Central memory CD8-positive, alpha-beta T cell (primary cell): Measurements from ENCODE around the gene TNRC6C.
A peak's percentile ranks its signal among the peaks of the same experiment; 100 is the strongest.
"Not testable (repeated sequence)": the region's sequence is repeated elsewhere in the genome, so short reads cannot be mapped to it uniquely, and the experiment has no call there.

Experiments
- ATAC-seq: fragments of 150-1000 bp; cut with Tn5 transposase; replicated peaks from 2 replicates; pipeline ENCODE4 v1.10.0; 2022; ENCODE audit warnings: mild to moderate bottlenecking, moderate FRiP score, moderate number of reproducible peaks; ENCODE audit not compliant: poor library complexity, severe bottlenecking; ENCODE audit errors: extremely low read depth
- DNase-seq, 2 donors: peaks; one replicate each; pipeline ENCODE4 v3.0.0; 2021; ENCODE audit warnings: low spot score in 2 of 2
- H3K27ac Mint-ChIP-seq: one replicate; pipeline ENCODE4 v1.8.0; 2022; ENCODE audit warnings: low read depth, mild to moderate bottlenecking, moderate library complexity, mixed read lengths
- H3K27me3 Mint-ChIP-seq: one replicate; pipeline ENCODE4 v1.8.0; 2022; ENCODE audit warnings: mixed read lengths
- H3K36me3 Mint-ChIP-seq: one replicate; pipeline ENCODE4 v1.8.0; 2022; ENCODE audit warnings: mild to moderate bottlenecking, moderate library complexity, mixed read lengths; ENCODE audit not compliant: insufficient read depth
- H3K4me1 Mint-ChIP-seq: one replicate; pipeline ENCODE4 v1.8.0; 2022; ENCODE audit warnings: mixed read lengths
- H3K4me3 Mint-ChIP-seq: one replicate; pipeline ENCODE4 v1.8.0; 2022; ENCODE audit warnings: mild to moderate bottlenecking, moderate library complexity, mixed read lengths
- H3K9me3 Mint-ChIP-seq: one replicate; pipeline ENCODE4 v1.8.0; 2022; ENCODE audit warnings: mixed read lengths

The TNRC6C gene

GRCh38 chr17:78069695-78070094 is 111.2 kb downstream of the TNRC6C start:
- Mint-ChIP-seq H3K27ac (no peak overlapping the region), H3K4me1 (no peaks in the 10 kb centered on the region), H3K27me3 (no peaks in the 10 kb centered on the region), H3K9me3 (no peaks in the 10 kb centered on the region), H3K36me3 (peaks cover 76% of the 10 kb centered on the region), H3K4me3 (no peak overlapping the region)
- DNase-seq (no peak), ATAC-seq (no peak)

GRCh38 chr17:78072961-78073360 is 114.5 kb downstream of the TNRC6C start:
- DNase-seq, result no peak
- Mint-ChIP-seq H3K36me3 (peaks cover 81% of the 10 kb centered on the region), H3K27me3 (no peaks in the 10 kb centered on the region), H3K4me1 (no peaks in the 10 kb centered on the region), H3K4me3 (no peak overlapping the region), H3K9me3 (no peaks in the 10 kb centered on the region), H3K27ac (no peak overlapping the region)
- no peak for ATAC-seq

GRCh38 chr17:78075011-78075410 is 116.5 kb downstream of the TNRC6C start:
- no peak overlapping the region for H3K27ac Mint-ChIP-seq
- H3K9me3 Mint-ChIP-seq, result no peaks in the 10 kb centered on the region
- H3K36me3 Mint-ChIP-seq, result peaks cover 79% of the 10 kb centered on the region
- H3K4me1 Mint-ChIP-seq, result no peaks in the 10 kb centered on the region
- no peaks in the 10 kb centered on the region for H3K27me3 Mint-ChIP-seq
- H3K4me3 Mint-ChIP-seq, result no peak overlapping the region
- DNase-seq, result no peak
- no peak for ATAC-seq

DNA sequence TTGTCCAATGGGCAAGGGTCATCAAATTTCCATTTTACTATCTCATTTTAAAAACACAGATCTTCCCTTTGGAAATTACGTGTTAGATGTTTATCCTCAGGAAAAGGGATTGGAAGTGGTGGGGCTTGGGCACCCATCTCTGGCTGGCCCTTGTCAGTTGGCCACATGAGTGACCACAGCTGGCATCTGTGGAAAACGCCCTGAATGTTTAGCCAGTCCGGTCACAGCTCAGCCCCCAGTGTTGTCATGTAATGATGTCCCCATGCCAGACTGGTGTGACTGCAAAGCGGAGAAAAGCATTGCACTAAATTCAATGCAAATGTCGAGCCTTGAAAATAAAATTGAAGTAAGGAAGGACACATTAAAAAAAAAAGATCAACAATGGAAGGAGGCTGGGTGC is 117.0 kb downstream of the TNRC6C start:
- no peak for ATAC-seq
- Mint-ChIP-seq H3K4me3 (no peak overlapping the region), H3K4me1 (no peaks in the 10 kb centered on the region), H3K9me3 (no peaks in the 10 kb centered on the region), H3K27me3 (no peaks in the 10 kb centered on the region), H3K27ac (no peak overlapping the region), H3K36me3 (peaks cover 78% of the 10 kb centered on the region)
- DNase-seq, result no peak

- no peaks in the 10 kb centered on the region for H3K27me3 Mint-ChIP-seq
- no peak for ATAC-seq
- no peaks in the 10 kb centered on the region for H3K4me1 Mint-ChIP-seq
- H3K36me3 Mint-ChIP-seq, result peaks cover 59% of the 10 kb centered on the region
- no peaks in the 10 kb centered on the region for H3K9me3 Mint-ChIP-seq
- DNase-seq, result no peak
- no peak overlapping the region for H3K27ac Mint-ChIP-seq
- no peak overlapping the region for H3K4me3 Mint-ChIP-seq
These were observed 120.8 kb downstream of the TNRC6C start for GRCh38 chr17:78079253-78079652.

- Mint-ChIP-seq H3K9me3 (no peaks in the 10 kb centered on the region), H3K4me1 (no peaks in the 10 kb centered on the region), H3K36me3 (peaks cover 54% of the 10 kb centered on the region), H3K27ac (no peak overlapping the region), H3K4me3 (no peak overlapping the region), H3K27me3 (no peaks in the 10 kb centered on the region)
- DNase-seq (no peak), ATAC-seq (no peak)
These were observed 123.0 kb downstream of the TNRC6C start for GRCh38 chr17:78081551-78081950.

GRCh38 chr17:78082355-78082872 is 123.9 kb downstream of the TNRC6C start:
- ATAC-seq, H3K27ac Mint-ChIP-seq, DNase-seq, H3K27me3 Mint-ChIP-seq, H3K4me1 Mint-ChIP-seq, H3K4me3 Mint-ChIP-seq, H3K9me3 Mint-ChIP-seq: not testable (repeated sequence)
- H3K36me3 Mint-ChIP-seq, result peaks cover 52% of the 10 kb centered on the region

DNA sequence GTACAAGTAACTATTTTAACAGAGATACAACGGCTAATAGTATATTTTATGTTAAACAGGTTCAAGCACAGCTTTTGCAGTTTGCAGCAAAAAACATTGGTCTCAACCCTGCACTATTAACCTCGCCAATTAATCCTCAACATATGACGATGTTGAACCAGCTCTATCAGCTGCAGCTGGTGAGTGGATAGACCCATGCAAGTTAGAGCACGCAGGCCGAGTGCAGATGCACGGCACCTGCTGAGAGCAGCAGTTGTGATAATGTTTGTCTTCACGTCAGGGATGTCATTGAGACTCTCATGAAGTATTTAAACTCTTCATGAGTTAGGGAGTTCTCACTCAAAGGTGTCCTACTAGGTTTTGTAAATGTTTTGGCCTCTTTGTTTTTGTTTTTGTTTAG is 124.5 kb downstream of the TNRC6C start:
- Mint-ChIP-seq H3K9me3 (no peaks in the 10 kb centered on the region), H3K4me1 (no peaks in the 10 kb centered on the region), H3K27me3 (no peaks in the 10 kb centered on the region), H3K4me3 (no peak overlapping the region), H3K27ac (no peak overlapping the region), H3K36me3 (peaks cover 52% of the 10 kb centered on the region)
- ATAC-seq, result no peak
- DNase-seq, result no peak

- no peak for DNase-seq
- H3K27me3 Mint-ChIP-seq, result no peaks in the 10 kb centered on the region
- peak overlapping the region; percentile 22 for H3K27ac Mint-ChIP-seq
- H3K9me3 Mint-ChIP-seq, result no peaks in the 10 kb centered on the region
- peaks cover 66% of the 10 kb centered on the region for H3K36me3 Mint-ChIP-seq
- ATAC-seq, result no peak
- no peak overlapping the region for H3K4me3 Mint-ChIP-seq
- no peaks in the 10 kb centered on the region for H3K4me1 Mint-ChIP-seq
These were observed 128.2 kb downstream of the TNRC6C start for GRCh38 chr17:78086740-78087139.

GRCh38 chr17:78088529-78088928 is 130.0 kb downstream of the TNRC6C start:
- ATAC-seq (no peak), DNase-seq (no peak)
- no peak overlapping the region for H3K27ac Mint-ChIP-seq
- no peaks in the 10 kb centered on the region for H3K27me3 Mint-ChIP-seq
- H3K9me3 Mint-ChIP-seq, result no peaks in the 10 kb centered on the region
- H3K4me1 Mint-ChIP-seq, result no peaks in the 10 kb centered on the region
- H3K4me3 Mint-ChIP-seq, result no peak overlapping the region
- peaks cover 71% of the 10 kb centered on the region for H3K36me3 Mint-ChIP-seq

GRCh38 chr17:78089576-78090281 is 131.2 kb downstream of the TNRC6C start:
- Mint-ChIP-seq H3K4me1 (no peaks in the 10 kb centered on the region), H3K27me3 (no peaks in the 10 kb centered on the region), H3K4me3 (no peak overlapping the region), H3K36me3 (peaks cover 78% of the 10 kb centered on the region), H3K27ac (no peak overlapping the region), H3K9me3 (no peaks in the 10 kb centered on the region)
- no peak for DNase-seq
- no peak for ATAC-seq

- Mint-ChIP-seq H3K36me3 (peaks cover 75% of the 10 kb centered on the region), H3K27me3 (no peaks in the 10 kb centered on the region), H3K27ac (no peak overlapping the region), H3K4me1 (no peaks in the 10 kb centered on the region), H3K9me3 (no peaks in the 10 kb centered on the region), H3K4me3 (no peak overlapping the region)
- ATAC-seq (no peak), DNase-seq (no peak)
These were observed 134.4 kb downstream of the TNRC6C start for GRCh38 chr17:78092794-78093324.

DNA sequence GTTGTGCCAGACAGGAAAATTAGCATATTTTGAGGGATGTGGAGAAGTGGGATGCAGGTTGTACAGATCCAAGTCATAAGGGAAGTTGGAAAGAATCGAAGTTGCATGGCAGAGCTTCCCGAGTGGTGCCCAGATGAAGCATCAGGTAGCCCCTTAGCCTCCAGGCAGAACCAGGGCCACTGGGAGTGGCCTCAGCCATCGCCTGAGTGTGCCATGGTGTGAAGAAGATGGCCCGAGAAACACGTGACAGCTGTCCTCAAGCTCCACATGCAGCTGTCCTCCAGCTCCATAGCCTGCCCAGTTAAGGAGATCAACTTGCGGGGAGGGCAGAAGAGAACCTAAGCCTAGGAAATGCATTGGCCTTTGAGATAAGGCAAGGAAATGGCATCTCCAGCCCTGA is 136.5 kb downstream of the TNRC6C start:
- no peaks in the 10 kb centered on the region for H3K4me1 Mint-ChIP-seq
- peaks cover 71% of the 10 kb centered on the region for H3K36me3 Mint-ChIP-seq
- H3K27me3 Mint-ChIP-seq, result no peaks in the 10 kb centered on the region
- DNase-seq, result no peak
- no peak overlapping the region for H3K4me3 Mint-ChIP-seq
- H3K27ac Mint-ChIP-seq, result no peak overlapping the region
- H3K9me3 Mint-ChIP-seq, result no peaks in the 10 kb centered on the region
- no peak for ATAC-seq
